CD4-positive, alpha-beta memory T cell (primary cell): ENCODE results near the gene TMPRSS3. TPM values are rescaled to one million over a fixed set of nuclear protein-coding genes. Genes with fewer than 3 reads are reported as not detected.

Source experiments
- CTCF ChIA-PET: fragments of 350-600 bp; sonication (Branson Sonifier 250); formaldehyde crosslinking; loops from one replicate; lab custom pipeline; 2021; ENCODE audit warnings: inconsistent platforms; ENCODE audit not compliant: partially characterized antibody; lab: Charles Lee
- POLR2A ChIA-PET: fragments of 350-600 bp; sonication (Branson Sonifier 250); formaldehyde crosslinking; loops from one replicate; lab custom pipeline; 2021; ENCODE audit not compliant: partially characterized antibody; lab: Charles Lee
- DNase-seq, 5 donors: peaks; one replicate each; pipeline versions ENCODE4 v3.0.0 to v3.0.0-alpha.2; 2020 to 2022; ENCODE audit warnings: mixed read lengths in 1 of 5
- H3K27ac ChIP-seq: one replicate; pipeline ENCODE4 v1.7.0; 2013; ENCODE audit warnings: low read depth, low read length
- H3K27me3 ChIP-seq: 2 replicates; pipeline ENCODE4 v1.7.0; 2013; ENCODE audit warnings: mild to moderate bottlenecking, low read length, moderate library complexity; ENCODE audit not compliant: insufficient read depth
- H3K36me3 ChIP-seq: 2 replicates; pipeline ENCODE4 v1.7.0; 2013; ENCODE audit warnings: mild to moderate bottlenecking, low read length, moderate library complexity; ENCODE audit not compliant: insufficient read depth
- H3K4me1 ChIP-seq: 2 replicates; pipeline ENCODE4 v1.7.0; 2013; ENCODE audit warnings: mild to moderate bottlenecking, low read length, moderate library complexity; ENCODE audit not compliant: insufficient read depth
- H3K4me3 ChIP-seq, 2 donors: one replicate each; pipeline ENCODE4 v1.7.0; 2013; ENCODE audit warnings: low read length in 2 of 2, mild to moderate bottlenecking in 1 of 2
- H3K9me3 ChIP-seq, 2 donors: one replicate each; pipeline ENCODE4 v1.7.0; 2013; ENCODE audit warnings: low read length in 2 of 2, control low read depth in 1 of 2; ENCODE audit not compliant: control insufficient read depth in 1 of 2
- H3K27ac Mint-ChIP-seq, 7 donors: one replicate each; pipeline ENCODE4 v1.8.0; 2020 to 2021; ENCODE audit warnings: mixed read lengths in 7 of 7, mild to moderate bottlenecking in 6 of 7, inconsistent platforms in 3 of 7, moderate library complexity in 3 of 7
- H3K27me3 Mint-ChIP-seq, 2 donors: one replicate each; pipeline ENCODE4 v1.8.0; 2020 to 2021; ENCODE audit warnings: mixed read lengths in 2 of 2
- H3K36me3 Mint-ChIP-seq, 2 donors: one replicate each; pipeline ENCODE4 v1.8.0; 2020 to 2021; ENCODE audit warnings: mixed read lengths in 2 of 2, inconsistent platforms in 1 of 2, mild to moderate bottlenecking in 1 of 2
- H3K4me1 Mint-ChIP-seq, 4 donors: one replicate each; pipeline ENCODE4 v1.8.0; 2020 to 2021; ENCODE audit warnings: mixed read lengths in 4 of 4, mild to moderate bottlenecking in 1 of 4
- H3K4me3 Mint-ChIP-seq, 8 donors: one replicate each; pipeline ENCODE4 v1.8.0; 2020 to 2021; ENCODE audit warnings: mixed read lengths in 8 of 8, mild to moderate bottlenecking in 7 of 8, moderate library complexity in 6 of 8, inconsistent platforms in 3 of 8
- H3K9me3 Mint-ChIP-seq, 8 donors: one replicate each; pipeline ENCODE4 v1.8.0; 2020 to 2021; ENCODE audit warnings: mixed read lengths in 8 of 8, mild to moderate bottlenecking in 5 of 8, inconsistent platforms in 3 of 8, moderate library complexity in 1 of 8
- intact Hi-C: fragments of 100-400 bp; cut with micrococcal nuclease; formaldehyde crosslinking; loops from one replicate; pipeline ENCODE4 v1.15.1; 2023
- polyA plus RNA-seq, 2 donors: library from polyadenylated mRNA; unstranded; fragments of 300-500 nt; fragmentation: Illumina TruSeq; gene quantifications; one replicate each; pipeline ENCODE4 v1.2.3, GENCODE V29; 2021
- total RNA-seq, 2 experiments: library from RNA; stranded (reverse); gene quantifications; one replicate each; pipeline ENCODE4 v1.2.3, GENCODE V29; 2021

The TMPRSS3 gene
- total and polyA plus RNA-seq, 4 experiments from 2014 or later = 1.8 to 4.5 (median 3.7) TPM

DNA sequence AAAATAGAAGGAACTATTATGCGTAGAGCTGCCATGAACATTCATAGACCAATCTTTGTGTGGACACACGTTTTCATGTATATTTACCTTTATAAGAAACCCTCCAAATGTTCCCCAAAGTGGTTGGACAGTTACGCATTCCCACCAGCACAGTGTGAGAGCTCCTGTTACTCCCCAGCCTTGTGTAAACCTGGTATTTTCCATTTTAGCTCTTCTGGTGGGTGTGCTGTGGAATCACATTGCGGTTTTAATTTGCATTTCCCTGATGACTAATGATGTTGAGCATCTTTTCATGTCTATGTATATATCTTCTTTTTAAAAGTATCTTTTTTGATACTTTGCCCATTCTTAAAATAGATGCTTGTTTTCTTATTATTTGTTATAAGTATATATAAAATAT lies 4.7 kb upstream of the TMPRSS3 start:
- Histone ChIP-seq H3K27ac (no peak overlapping the region), H3K9me3 (no peaks in the 10 kb centered on the region), H3K4me1 (peaks cover 57% of the 10 kb centered on the region), H3K36me3 (no peaks in the 10 kb centered on the region), H3K4me3 (no peak overlapping the region), H3K27me3 (no peaks in the 10 kb centered on the region)
- Mint-ChIP-seq H3K36me3 (peaks cover 4 to 9% of the 10 kb centered on the region in 2 donors), H3K4me3 (peak overlapping the region in 5 of 8 donors; percentile 19 to 71 (median 53)), H3K27me3 (no peaks in the 10 kb centered on the region), H3K4me1 (peaks cover 40 to 81% (median 52%) of the 10 kb centered on the region in 4 donors), H3K27ac (peak overlapping the region; percentile 42 to 92 (median 77)), H3K9me3 (peaks cover 0 to 8% (median 6%) of the 10 kb centered on the region in 8 donors)
- intact Hi-C loops = loop anchor here (2.0 to 10.0 kb wide), 2 partner anchors 14 to 166 kb away; no protein-coding TSS in a partner anchor
- CTCF ChIA-PET = interaction anchor here (1.3 to 1.9 kb wide), 4 partner anchors 10 to 49 kb away, joined by 3 to 4 read pairs (median 4); no protein-coding TSS in a partner anchor
- peak in 1 of 5 donors; percentile 61 for DNase-seq
- POLR2A ChIA-PET = interaction anchor here (0.6 to 21.1 kb wide), 2 partner anchors 22 to 1102 kb away, joined by 3 to 604 read pairs; no protein-coding TSS in a partner anchor

DNA sequence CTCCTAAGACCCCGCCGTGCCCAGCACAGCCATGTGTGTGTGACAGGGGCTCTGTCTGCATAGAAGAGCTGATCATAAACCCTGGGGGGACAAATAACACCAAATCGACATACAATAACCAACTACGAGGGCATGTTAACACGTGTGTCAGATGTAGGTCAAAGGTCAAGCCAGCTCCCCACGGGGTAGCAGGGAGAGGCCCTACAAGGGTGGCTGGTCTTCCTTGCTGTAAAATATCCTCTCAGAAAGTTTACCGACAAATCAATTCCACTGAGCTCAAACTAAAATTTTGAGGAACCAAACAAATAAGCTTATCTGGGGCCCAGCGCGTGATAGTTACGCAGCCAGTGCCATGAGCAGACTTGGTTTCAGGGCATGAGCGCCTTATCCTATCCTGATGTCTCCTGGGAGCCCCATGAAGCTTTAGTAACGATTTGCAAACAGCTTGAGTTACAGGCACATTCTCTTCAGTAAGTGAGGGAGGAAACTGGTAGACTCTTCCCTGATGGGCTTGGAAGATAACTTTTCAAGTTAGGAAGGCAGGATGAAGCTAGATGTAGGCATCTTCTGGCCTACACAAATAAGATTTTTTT lies 2.7 kb upstream of the TMPRSS3 start:
- no peak for DNase-seq
- Histone ChIP-seq H3K36me3 (no peaks in the 10 kb centered on the region), H3K4me3 (no peak overlapping the region), H3K9me3 (no peaks in the 10 kb centered on the region), H3K4me1 (peaks cover 59% of the 10 kb centered on the region), H3K27me3 (no peaks in the 10 kb centered on the region), H3K27ac (no peak overlapping the region)
- Mint-ChIP-seq H3K4me1 (peaks cover 39 to 77% (median 51%) of the 10 kb centered on the region in 4 donors), H3K27me3 (no peaks in the 10 kb centered on the region), H3K4me3 (peak overlapping the region in 4 of 8 donors; percentile 17 to 46 (median 36)), H3K27ac (peak overlapping the region in 5 of 7 donors; percentile 43 to 86 (median 74)), H3K36me3 (peaks cover under 1 to 4% of the 10 kb centered on the region in 2 donors), H3K9me3 (peaks cover 0 to 8% (median 6%) of the 10 kb centered on the region in 8 donors)
- ChIA-PET POLR2A (interaction anchor here (0.9 to 21.1 kb wide), 5 partner anchors 10 to 60 kb away, joined by 3 to 604 read pairs (median 4); no protein-coding TSS in a partner anchor), CTCF (interaction anchor here (0.7 to 1.8 kb wide), 9 partner anchors 11 to 61 kb away, joined by 3 to 8 read pairs (median 3); no protein-coding TSS in a partner anchor)
- intact Hi-C loops = no loop called here

DNA sequence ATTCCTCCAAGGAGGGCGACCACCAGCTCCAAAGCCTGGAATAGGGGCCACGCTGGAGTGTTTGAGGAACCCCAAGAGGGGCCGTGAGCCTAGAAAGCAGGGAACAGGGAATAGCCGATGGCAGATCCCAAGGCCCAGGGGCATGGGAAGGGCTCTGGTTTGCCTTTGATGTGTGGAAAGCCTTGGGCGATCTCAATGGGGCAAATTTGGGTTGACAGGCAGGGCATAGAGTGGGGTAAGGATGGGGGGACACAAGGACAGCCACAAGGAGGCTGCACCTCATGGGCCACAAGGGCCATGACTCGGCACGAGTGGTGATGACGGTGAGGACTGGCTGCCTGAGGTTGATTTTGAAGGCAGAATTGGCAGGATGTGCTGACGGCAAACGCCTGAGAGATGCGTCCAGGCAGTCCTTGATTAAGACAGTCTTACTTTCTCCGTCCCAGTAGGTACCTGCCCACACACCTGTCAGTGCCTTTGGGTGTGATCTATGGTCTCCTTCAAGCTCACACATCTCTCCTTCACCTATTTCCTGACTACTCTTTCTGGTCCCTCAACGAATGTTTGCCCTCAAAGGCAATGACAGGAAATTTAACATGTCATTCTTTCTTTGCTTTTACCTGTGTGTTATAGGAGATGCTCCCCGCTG lies 2.0 kb upstream of the TMPRSS3 start:
- peaks cover 42 to 77% (median 53%) of the 10 kb centered on the region in 4 donors for H3K4me1 Mint-ChIP-seq
- H3K9me3 Mint-ChIP-seq = peaks cover 0 to 8% (median 6%) of the 10 kb centered on the region in 8 donors
- Histone ChIP-seq H3K27ac (no peak overlapping the region), H3K9me3 (no peaks in the 10 kb centered on the region), H3K4me3 (no peak overlapping the region), H3K27me3 (no peaks in the 10 kb centered on the region), H3K36me3 (no peaks in the 10 kb centered on the region), H3K4me1 (peaks cover 59% of the 10 kb centered on the region)
- H3K36me3 Mint-ChIP-seq = peaks cover 0 to 4% of the 10 kb centered on the region in 2 donors
- H3K4me3 Mint-ChIP-seq = peak overlapping the region in 4 of 8 donors; percentile 17 to 46 (median 32)
- no peaks in the 10 kb centered on the region for H3K27me3 Mint-ChIP-seq
- ChIA-PET POLR2A (interaction anchor here (2.8 to 21.1 kb wide), 2 partner anchors 9 to 25 kb away, joined by 11 to 604 read pairs; no protein-coding TSS in a partner anchor), CTCF (interaction anchor here (1.0 to 1.8 kb wide), 4 partner anchors 16 to 61 kb away, joined by 3 to 8 read pairs (median 4); no protein-coding TSS in a partner anchor)
- intact Hi-C loops = no loop called here
- H3K27ac Mint-ChIP-seq = peak overlapping the region in 6 of 7 donors; percentile 17 to 86 (median 58)
- DNase-seq = no peak

DNA sequence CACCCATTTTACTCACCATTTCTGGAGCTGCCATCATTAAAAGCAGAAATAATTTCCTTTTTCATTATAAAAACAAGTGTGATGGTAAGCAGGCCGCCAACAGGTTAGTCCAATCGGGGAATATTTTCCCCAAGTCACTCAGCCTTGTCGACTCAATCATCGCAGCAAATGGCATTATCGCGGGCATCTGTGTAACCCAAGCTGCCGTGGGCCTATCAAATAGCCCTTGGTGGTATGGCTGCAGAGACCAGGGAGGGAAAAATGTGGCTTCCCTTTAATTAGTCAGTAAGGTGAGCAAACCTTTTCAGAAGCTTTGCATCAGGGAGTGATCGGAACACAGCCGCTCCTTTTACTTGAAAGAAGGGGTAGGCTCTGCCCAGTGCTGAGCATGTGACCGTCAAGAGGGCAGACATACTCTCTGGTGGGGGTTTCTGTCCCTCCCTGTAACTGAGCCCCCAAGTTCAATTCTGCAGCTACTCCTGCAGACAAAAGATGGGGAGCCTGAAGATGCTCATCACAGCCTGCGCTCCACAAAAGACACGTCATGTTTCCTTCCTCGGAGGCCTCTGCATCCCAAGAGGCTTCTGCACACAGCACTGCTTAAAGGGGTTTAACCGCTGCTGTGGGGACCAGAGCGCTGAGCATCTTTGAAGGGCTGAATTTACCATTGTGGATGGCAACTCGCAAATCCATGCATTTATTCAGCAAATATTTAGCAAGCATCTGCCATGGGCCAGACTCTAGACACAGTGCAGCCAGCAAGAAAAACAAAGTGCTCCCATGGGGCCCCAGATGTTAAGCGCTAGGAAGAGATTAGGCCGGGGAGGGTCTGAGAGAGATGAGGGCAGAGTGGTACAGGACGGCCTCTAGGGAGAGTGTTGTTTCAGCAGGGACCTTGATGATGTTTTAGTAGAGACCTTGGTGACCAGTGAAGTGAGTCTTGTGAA lies 1.2 kb upstream of the TMPRSS3 start:
- Mint-ChIP-seq H3K27me3 (no peaks in the 10 kb centered on the region), H3K4me3 (peak overlapping the region in 4 of 8 donors; percentile 7 to 31 (median 17)), H3K27ac (peak overlapping the region in 5 of 7 donors; percentile 11 to 86 (median 59)), H3K9me3 (peaks cover 0 to 8% (median 6%) of the 10 kb centered on the region in 8 donors), H3K36me3 (peaks cover 0 to 4% of the 10 kb centered on the region in 2 donors), H3K4me1 (peaks cover 41 to 77% (median 52%) of the 10 kb centered on the region in 4 donors)
- ChIA-PET CTCF (no interaction called here), POLR2A (interaction anchor here (2.8 to 21.1 kb wide), 2 partner anchors 8 to 26 kb away, joined by 11 to 604 read pairs; no protein-coding TSS in a partner anchor)
- intact Hi-C loops = no loop called here
- DNase-seq = no peak
- Histone ChIP-seq H3K9me3 (no peaks in the 10 kb centered on the region), H3K36me3 (no peaks in the 10 kb centered on the region), H3K27me3 (no peaks in the 10 kb centered on the region), H3K27ac (no peak overlapping the region), H3K4me3 (no peak overlapping the region), H3K4me1 (peaks cover 57% of the 10 kb centered on the region)

DNA sequence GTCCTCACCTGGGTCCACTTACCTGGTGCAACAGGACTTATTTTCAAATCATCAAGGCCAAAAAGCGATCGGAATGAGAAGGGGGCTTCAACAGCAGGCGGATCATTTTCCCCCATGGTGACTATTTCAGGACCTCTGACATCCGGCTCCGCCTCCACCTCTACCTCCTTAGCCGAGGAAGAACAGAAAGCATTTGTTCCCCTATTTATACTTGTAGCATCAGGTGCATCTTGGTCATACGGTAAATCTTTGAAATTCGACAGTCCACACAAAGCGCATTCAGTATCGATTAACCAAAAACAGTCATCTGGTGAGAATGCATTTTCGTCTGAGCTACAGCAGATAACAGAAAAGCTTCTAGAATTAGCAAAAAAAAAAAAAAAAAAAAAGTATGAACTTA lies 550 bp downstream of the TMPRSS3 start:
- CTCF ChIA-PET = no interaction called here
- H3K27me3 Mint-ChIP-seq = no peaks in the 10 kb centered on the region

DNA sequence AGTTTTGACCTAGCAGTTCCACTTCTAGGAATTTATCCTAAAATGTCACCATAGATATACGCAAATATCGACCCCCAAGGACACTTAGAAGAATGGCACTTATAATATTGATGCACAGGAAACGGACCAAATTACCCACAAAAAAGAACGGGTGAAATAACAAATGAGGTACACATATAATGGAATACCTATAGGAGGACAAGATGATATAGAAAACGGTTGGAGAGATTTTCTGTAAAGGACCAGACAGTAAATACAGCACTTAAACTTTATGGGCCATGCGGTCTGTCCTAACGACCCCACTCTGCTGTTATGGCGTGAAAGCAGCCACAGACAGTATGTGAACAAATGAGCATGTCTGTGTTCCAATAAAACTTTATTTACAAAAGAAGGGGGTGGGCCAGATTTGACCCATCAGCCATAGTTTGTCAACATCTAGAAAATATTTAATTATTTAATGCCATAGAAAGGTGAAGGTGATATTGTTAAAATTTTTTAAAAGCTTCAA lies 2.4 kb downstream of the TMPRSS3 start:
- CTCF ChIA-PET = interaction anchor here (1.2 to 3.5 kb wide), 4 partner anchors 10 to 119 kb away, joined by 3 to 26 read pairs (median 5); partner anchors contain the start of gene UBASH3A
- Mint-ChIP-seq H3K27ac (peak overlapping the region in 5 of 7 donors; percentile 0 to 53 (median 14)), H3K36me3 (no peaks in the 10 kb centered on the region), H3K9me3 (no peaks in the 10 kb centered on the region), H3K4me1 (peaks cover 32 to 80% (median 50%) of the 10 kb centered on the region in 4 donors), H3K4me3 (peak overlapping the region; percentile 16 to 75 (median 44)), H3K27me3 (no peaks in the 10 kb centered on the region)
- intact Hi-C loops = loop anchor here (5.0 kb wide), 1 partner anchor 34 kb away; no protein-coding TSS in a partner anchor
- DNase-seq = no peak
- Histone ChIP-seq H3K4me1 (peaks cover 44% of the 10 kb centered on the region), H3K27me3 (no peaks in the 10 kb centered on the region), H3K36me3 (no peaks in the 10 kb centered on the region), H3K27ac (no peak overlapping the region), H3K9me3 (no peaks in the 10 kb centered on the region), H3K4me3 (peak overlapping the region in 1 of 2 donors; percentile 30)
- POLR2A ChIA-PET = interaction anchor here (0.9 to 4.0 kb wide), 8 partner anchors 11 to 56 kb away, joined by 3 to 65 read pairs (median 4); partner anchors contain the start of gene UBASH3A

More for the DNA sequence above, 550 bp downstream of the TMPRSS3 start:
- peak overlapping the region in 2 of 8 donors; percentile 10 to 50 for H3K4me3 Mint-ChIP-seq
- Histone ChIP-seq H3K27ac (no peak overlapping the region), H3K4me3 (no peak overlapping the region), H3K4me1 (peaks cover 39% of the 10 kb centered on the region), H3K9me3 (no peaks in the 10 kb centered on the region), H3K27me3 (no peaks in the 10 kb centered on the region), H3K36me3 (no peaks in the 10 kb centered on the region)
- peaks cover 0 to 1% (median 0%) of the 10 kb centered on the region in 8 donors for H3K9me3 Mint-ChIP-seq
- no peaks in the 10 kb centered on the region for H3K36me3 Mint-ChIP-seq
- H3K27ac Mint-ChIP-seq = peak overlapping the region in 3 of 7 donors; percentile 38 to 76 (median 62)
- H3K4me1 Mint-ChIP-seq = peaks cover 31 to 77% (median 48%) of the 10 kb centered on the region in 4 donors
- POLR2A ChIA-PET = interaction anchor here (4.0 kb wide), 1 partner anchor 9 kb away, joined by 65 read pairs; the partner anchor contains the start of gene UBASH3A
- intact Hi-C loops = no loop called here
- no peak for DNase-seq
